DND-41 (cell line): ENCODE results near the gene SYT5.

Source experiments
- ATAC-seq: fragments of 200-7000 bp; cut with Tn5 transposase; 3 replicates; pipeline ENCODE4 v1.9.1; 2021; ENCODE audit warnings: low read depth; ENCODE audit not compliant: insufficient read depth
- DNase-seq: peaks from one replicate; pipeline ENCODE4 v3.0.0-alpha.2; 2020
- H2AFZ ChIP-seq: 2 replicates; pipeline ENCODE4 v1.6.0; 2012; ENCODE audit warnings: low read depth, low read length
- H3K27ac ChIP-seq: 2 replicates; pipeline ENCODE4 v1.5.1; 2012; ENCODE audit warnings: low read length, inconsistent platforms
- H3K27me3 ChIP-seq: fragments of 200-600 bp; sonication (generic); 2 replicates; pipeline ENCODE4 v1.6.0; 2012; ENCODE audit warnings: low read length, mild to moderate bottlenecking, inconsistent platforms; ENCODE audit not compliant: insufficient read depth, poor library complexity
- H3K36me3 ChIP-seq: 2 replicates; pipeline ENCODE4 v1.5.1; 2012; ENCODE audit warnings: low read length, inconsistent platforms; ENCODE audit not compliant: insufficient read depth
- H3K4me1 ChIP-seq: 2 replicates; pipeline ENCODE4 v1.5.1; 2012; ENCODE audit warnings: mild to moderate bottlenecking, low read length; ENCODE audit not compliant: insufficient read depth
- H3K4me2 ChIP-seq: 2 replicates; pipeline ENCODE4 v1.6.0; 2012; ENCODE audit warnings: mild to moderate bottlenecking, moderate library complexity, low read length, inconsistent platforms; ENCODE audit not compliant: insufficient read depth
- H3K4me3 ChIP-seq, 2 experiments: fragments of 200-600 bp in 1 of 2; shearing (Covaris generic) in 1 of 2; 2 replicates each; pipeline ENCODE4 v1.5.1; 2012 to 2016; ENCODE audit warnings: inconsistent platforms in 2 of 2, low read length in 2 of 2, mild to moderate bottlenecking in 2 of 2, low read depth in 1 of 2, moderate library complexity in 1 of 2
- H3K79me2 ChIP-seq: 2 replicates; pipeline ENCODE4 v1.6.0; 2012; ENCODE audit warnings: low read length, inconsistent platforms; ENCODE audit not compliant: insufficient read depth
- H3K9ac ChIP-seq: 2 replicates; pipeline ENCODE4 v1.6.0; 2012; ENCODE audit warnings: low read depth, mild to moderate bottlenecking, inconsistent platforms, low read length, moderate library complexity
- H3K9me3 ChIP-seq: 2 replicates; pipeline ENCODE4 v1.5.1; 2012; ENCODE audit warnings: low read length, moderate library complexity, mild to moderate bottlenecking, inconsistent platforms; ENCODE audit not compliant: insufficient read depth, severe bottlenecking
- H4K20me1 ChIP-seq: 2 replicates; pipeline ENCODE4 v1.6.0; 2012; ENCODE audit warnings: low read length; ENCODE audit not compliant: insufficient read depth
- CTCF ChIP-seq: IDR thresholded peaks from 2 replicates; pipeline ENCODE4 v1.5.1; 2012; ENCODE audit warnings: borderline replicate concordance, low read length, moderate library complexity, mild to moderate bottlenecking; ENCODE audit not compliant: poor library complexity, severe bottlenecking; ENCODE audit errors: extremely low read depth
- EZH2 ChIP-seq: IDR thresholded peaks from 3 replicates; pipeline ENCODE4 v1.6.1; 2012; ENCODE audit warnings: borderline replicate concordance, low read depth, mild to moderate bottlenecking, moderate library complexity, low read length, inconsistent platforms; ENCODE audit not compliant: severe bottlenecking

SYT5 gene

GRCh38 chr19:55216461-55217198 is 36.5 kb upstream of the SYT5 start:
- peak overlapping the region; percentile 16; the same call in 1 of the 2 replicates for H3K4me2 ChIP-seq
- H3K4me1 ChIP-seq: no peaks in the 10 kb centered on the region
- H3K79me2 ChIP-seq: no peaks in the 10 kb centered on the region
- TF ChIP-seq CTCF (no peak), EZH2 (no peak)
- ATAC-seq (peak; percentile 85), DNase-seq (peak; percentile 73)
- H3K9me3 ChIP-seq: peaks cover 5% of the 10 kb centered on the region
- H4K20me1 ChIP-seq: 0 out of 2 replicates have a peak, but pooled peaks cover 8% of the 10 kb centered on the region
- H3K27me3 ChIP-seq: no peaks in the 10 kb centered on the region
- no peaks in the 10 kb centered on the region for H3K36me3 ChIP-seq
- H3K4me3 ChIP-seq: no peak overlapping the region
- H3K27ac ChIP-seq: no peak overlapping the region
- H3K9ac ChIP-seq: no peak overlapping the region
- no peak overlapping the region for H2AFZ ChIP-seq

GRCh38 chr19:55213547-55213946 is 33.5 kb upstream of the SYT5 start:
- ATAC-seq: no peak
- peaks cover 5% of the 10 kb centered on the region for H3K9me3 ChIP-seq
- H3K36me3 ChIP-seq: no peaks in the 10 kb centered on the region
- no peak overlapping the region for H3K9ac ChIP-seq
- no peak overlapping the region for H3K27ac ChIP-seq
- H3K4me1 ChIP-seq: no peaks in the 10 kb centered on the region
- H3K4me3 ChIP-seq: no peak overlapping the region
- H3K4me2 ChIP-seq: no peak overlapping the region
- no peak overlapping the region for H2AFZ ChIP-seq
- H3K27me3 ChIP-seq: no peaks in the 10 kb centered on the region
- TF ChIP-seq CTCF: no peak
- TF ChIP-seq EZH2: no peak
- no peak for DNase-seq
- no peaks in the 10 kb centered on the region for H3K79me2 ChIP-seq
- no peaks in the 10 kb centered on the region for H4K20me1 ChIP-seq

- Histone ChIP-seq H3K4me1 (no peaks in the 10 kb centered on the region), H2AFZ (no peak overlapping the region), H3K27ac (no peak overlapping the region), H3K9ac (no peak overlapping the region), H4K20me1 (no peaks in the 10 kb centered on the region), H3K27me3 (no peaks in the 10 kb centered on the region), H3K79me2 (no peaks in the 10 kb centered on the region), H3K4me3 (no peak overlapping the region), H3K9me3 (peaks cover 5% of the 10 kb centered on the region), H3K4me2 (no peak overlapping the region), H3K36me3 (no peaks in the 10 kb centered on the region)
- TF ChIP-seq CTCF (peak; percentile 55), EZH2 (no peak)
- DNase-seq (peak; percentile 46), ATAC-seq (no peak)
Measured at GRCh38 chr19:55212447-55212846, 32.4 kb upstream of the SYT5 start.
